HepG2 (cell line): Measurements from ENCODE around the gene C2orf49. TPM values are rescaled to one million over a fixed set of nuclear protein-coding genes. Genes with fewer than 3 reads are reported as not detected.

Experiments
- BHLHE40 ChIP-seq: IDR thresholded peaks from 2 replicates; pipeline ENCODE4 v1.6.1; 2011; ENCODE audit warnings: low read length, improper control_type of control experiment
- KLF11 ChIP-seq: IDR thresholded peaks from 2 replicates; pipeline ENCODE4 v1.6.1; 2016; ENCODE audit warnings: missing compliant biosample characterization
- NFRKB ChIP-seq: fragments of 450-650 bp; IDR thresholded peaks from 2 replicates; pipeline ENCODE4 v1.6.1; 2017
- SIN3B ChIP-seq: fragments of 150-350 bp; IDR thresholded peaks from 2 replicates; pipeline ENCODE4 v1.6.1; 2014; ENCODE audit warnings: low read length
- SMARCE1 ChIP-seq: fragments of 450-650 bp; IDR thresholded peaks from 2 replicates; pipeline ENCODE4 v1.6.1; 2017; ENCODE audit warnings: borderline replicate concordance
- TEAD2 ChIP-seq: sonication (generic); formaldehyde crosslinking; IDR thresholded peaks from 2 replicates; pipeline ENCODE4 v1.9.0; 2021; ENCODE audit warnings: missing genetic modification reagents
- TOE1 ChIP-seq: sonication (generic); formaldehyde crosslinking; IDR thresholded peaks from 2 replicates; pipeline ENCODE4 v1.4.0; 2020; ENCODE audit warnings: mild to moderate bottlenecking, missing genetic modification reagents
- TOPORS ChIP-seq: sonication (generic); formaldehyde crosslinking; IDR thresholded peaks from 2 replicates; pipeline ENCODE4 v1.8.0; 2023; ENCODE audit warnings: mild to moderate bottlenecking, missing genetic modification reagents
- ZFP41 ChIP-seq: sonication (generic); formaldehyde crosslinking; IDR thresholded peaks from 2 replicates; pipeline ENCODE4 v1.4.0; 2020; ENCODE audit warnings: mild to moderate bottlenecking, missing genetic modification reagents, borderline replicate concordance
- ZNF180 ChIP-seq: sonication (generic); formaldehyde crosslinking; IDR thresholded peaks from 2 replicates; pipeline ENCODE4 v1.4.0; 2020; ENCODE audit warnings: low read depth, missing genetic modification reagents, borderline replicate concordance
- ZNF260 ChIP-seq: sonication (generic); formaldehyde crosslinking; IDR thresholded peaks from 2 replicates; pipeline ENCODE4 v1.4.0; 2020; ENCODE audit warnings: missing genetic modification reagents, low read depth, mild to moderate bottlenecking, borderline replicate concordance
- ZNF343 ChIP-seq: sonication (generic); formaldehyde crosslinking; IDR thresholded peaks from 2 replicates; pipeline ENCODE4 v1.4.0; 2020; ENCODE audit warnings: mild to moderate bottlenecking, missing genetic modification reagents
- ZNF598 ChIP-seq: sonication (generic); formaldehyde crosslinking; IDR thresholded peaks from 2 replicates; pipeline ENCODE4 v1.5.1; 2020; ENCODE audit warnings: mild to moderate bottlenecking, missing genetic modification reagents, borderline replicate concordance
- ZNF678 ChIP-seq: sonication (generic); formaldehyde crosslinking; IDR thresholded peaks from 2 replicates; pipeline ENCODE4 v1.4.0; 2020; ENCODE audit warnings: mild to moderate bottlenecking, missing genetic modification reagents
- ZSCAN31 ChIP-seq: sonication (generic); formaldehyde crosslinking; IDR thresholded peaks from 2 replicates; pipeline ENCODE4 v1.5.0; 2020; ENCODE audit warnings: low read depth, mild to moderate bottlenecking, missing genetic modification reagents
- polyA plus RNA-seq, 8 experiments: library from polyadenylated mRNA; depleted of rRNA in 3 of 8; stranded (reverse) in 7 of 8; unstranded in 1 of 8; fragments of >200 nt; fragmentation: Illumina TruSeq in 4 of 8; extraction: Trizol in 4 of 8; gene quantifications; 2 replicates each; pipeline versions ENCODE4 v1.2.1 to v1.2.3, GENCODE V29; 2011 to 2016; ENCODE audit warnings: low read depth in 4 of 8, missing spikeins in 1 of 8, mixed read lengths in 1 of 8; ENCODE audit not compliant: insufficient read depth in 1 of 8
- total RNA-seq, 5 experiments: library from RNA; depleted of rRNA; stranded (reverse); fragments of >200 nt; fragmentation: Illumina TruSeq; extraction: Trizol; gene quantifications; 2 replicates each; pipeline ENCODE4 v1.2.3, GENCODE V29; 2016; ENCODE audit warnings: low read depth in 1 of 5
- TF ChIP-seq, protein P1 (sequence below): sonication (generic); formaldehyde crosslinking; IDR thresholded peaks from 2 replicates; pipeline ENCODE4 v1.4.0; 2020; ENCODE audit warnings: missing genetic modification reagents, borderline replicate concordance
- TF ChIP-seq, protein P2 (sequence below): IDR thresholded peaks from 2 replicates; pipeline ENCODE4 v1.6.1; 2012; ENCODE audit warnings: inconsistent platforms
- TF ChIP-seq, protein P3 (sequence below): sonication (generic); formaldehyde crosslinking; IDR thresholded peaks from 2 replicates; pipeline ENCODE4 v1.4.0; 2020; ENCODE audit warnings: missing genetic modification reagents
- TF ChIP-seq, protein P4 (sequence below): sonication (generic); formaldehyde crosslinking; IDR thresholded peaks from one replicate; pipeline ENCODE4 v1.5.1; 2020; ENCODE audit warnings: mild to moderate bottlenecking, missing genetic modification reagents; ENCODE audit errors: not compliant biosample characterization

Gene C2orf49
- total and polyA plus RNA-seq, 2 of the 13 experiments (the other 11 are each of a cell fraction or from before 2014, with no cell fraction given), result 24.7 to 28.8 TPM

DNA sequence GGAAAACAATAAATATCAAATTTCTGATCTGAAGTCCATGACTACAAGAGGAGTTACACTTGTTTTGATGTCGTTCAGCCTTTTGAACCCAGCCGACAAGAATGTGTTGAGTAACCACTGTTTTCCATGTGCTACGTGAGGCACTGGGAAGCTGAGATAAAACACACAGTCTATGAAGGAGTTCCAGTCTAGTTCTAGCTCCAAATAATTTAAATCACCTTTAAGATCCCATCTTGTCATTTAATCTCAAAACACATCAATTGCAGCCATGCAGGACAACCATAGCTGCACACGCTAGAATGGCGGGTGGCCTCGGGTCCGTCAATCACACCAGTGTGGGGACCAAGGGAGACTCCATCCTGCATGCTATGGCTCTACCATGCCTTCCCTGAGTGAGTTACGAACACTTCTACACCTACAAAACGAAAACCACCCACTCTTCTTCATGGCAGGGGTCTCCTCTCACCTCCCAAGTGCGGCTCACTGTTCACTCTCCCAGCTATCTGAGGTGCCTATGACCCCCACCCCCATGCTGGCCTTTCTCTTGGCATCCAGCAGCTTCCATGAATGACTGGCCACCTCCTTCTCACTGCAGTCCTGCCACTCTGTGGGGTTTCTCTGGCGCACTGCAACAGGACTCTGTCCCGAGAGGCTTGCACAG is 57.7 kb downstream of the C2orf49 start (continued):
- TF ChIP-seq, protein P1, sequence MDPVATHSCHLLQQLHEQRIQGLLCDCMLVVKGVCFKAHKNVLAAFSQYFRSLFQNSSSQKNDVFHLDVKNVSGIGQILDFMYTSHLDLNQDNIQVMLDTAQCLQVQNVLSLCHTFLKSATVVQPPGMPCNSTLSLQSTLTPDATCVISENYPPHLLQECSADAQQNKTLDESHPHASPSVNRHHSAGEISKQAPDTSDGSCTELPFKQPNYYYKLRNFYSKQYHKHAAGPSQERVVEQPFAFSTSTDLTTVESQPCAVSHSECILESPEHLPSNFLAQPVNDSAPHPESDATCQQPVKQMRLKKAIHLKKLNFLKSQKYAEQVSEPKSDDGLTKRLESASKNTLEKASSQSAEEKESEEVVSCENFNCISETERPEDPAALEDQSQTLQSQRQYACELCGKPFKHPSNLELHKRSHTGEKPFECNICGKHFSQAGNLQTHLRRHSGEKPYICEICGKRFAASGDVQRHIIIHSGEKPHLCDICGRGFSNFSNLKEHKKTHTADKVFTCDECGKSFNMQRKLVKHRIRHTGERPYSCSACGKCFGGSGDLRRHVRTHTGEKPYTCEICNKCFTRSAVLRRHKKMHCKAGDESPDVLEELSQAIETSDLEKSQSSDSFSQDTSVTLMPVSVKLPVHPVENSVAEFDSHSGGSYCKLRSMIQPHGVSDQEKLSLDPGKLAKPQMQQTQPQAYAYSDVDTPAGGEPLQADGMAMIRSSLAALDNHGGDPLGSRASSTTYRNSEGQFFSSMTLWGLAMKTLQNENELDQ (CRISPR knock-in tag), result no peak
- TF ChIP-seq ZNF678 (CRISPR knock-in tag) (no peak), BHLHE40 (no peak), ZFP41 (CRISPR knock-in tag) (no peak), ZSCAN31 (CRISPR knock-in tag) (no peak), TOPORS (CRISPR knock-in tag) (0 out of 2 replicates have a peak, but pooled peaks have one; percentile 19), ZNF260 (CRISPR knock-in tag) (no peak), TOE1 (CRISPR knock-in tag) (no peak), NFRKB (no peak), ZNF343 (CRISPR knock-in tag) (no peak), ZNF180 (CRISPR knock-in tag) (no peak), ZNF598 (CRISPR knock-in tag) (no peak), KLF11 (no peak), TEAD2 (CRISPR knock-in tag) (no peak), SMARCE1 (no peak), SIN3B (no peak)
- TF ChIP-seq, protein P2, sequence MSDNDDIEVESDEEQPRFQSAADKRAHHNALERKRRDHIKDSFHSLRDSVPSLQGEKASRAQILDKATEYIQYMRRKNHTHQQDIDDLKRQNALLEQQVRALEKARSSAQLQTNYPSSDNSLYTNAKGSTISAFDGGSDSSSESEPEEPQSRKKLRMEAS, result peak; percentile 88
- TF ChIP-seq, protein P3, sequence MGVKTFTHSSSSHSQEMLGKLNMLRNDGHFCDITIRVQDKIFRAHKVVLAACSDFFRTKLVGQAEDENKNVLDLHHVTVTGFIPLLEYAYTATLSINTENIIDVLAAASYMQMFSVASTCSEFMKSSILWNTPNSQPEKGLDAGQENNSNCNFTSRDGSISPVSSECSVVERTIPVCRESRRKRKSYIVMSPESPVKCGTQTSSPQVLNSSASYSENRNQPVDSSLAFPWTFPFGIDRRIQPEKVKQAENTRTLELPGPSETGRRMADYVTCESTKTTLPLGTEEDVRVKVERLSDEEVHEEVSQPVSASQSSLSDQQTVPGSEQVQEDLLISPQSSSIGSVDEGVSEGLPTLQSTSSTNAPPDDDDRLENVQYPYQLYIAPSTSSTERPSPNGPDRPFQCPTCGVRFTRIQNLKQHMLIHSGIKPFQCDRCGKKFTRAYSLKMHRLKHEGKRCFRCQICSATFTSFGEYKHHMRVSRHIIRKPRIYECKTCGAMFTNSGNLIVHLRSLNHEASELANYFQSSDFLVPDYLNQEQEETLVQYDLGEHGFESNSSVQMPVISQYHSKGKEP (CRISPR knock-in tag), result no peak
- TF ChIP-seq, protein P4, sequence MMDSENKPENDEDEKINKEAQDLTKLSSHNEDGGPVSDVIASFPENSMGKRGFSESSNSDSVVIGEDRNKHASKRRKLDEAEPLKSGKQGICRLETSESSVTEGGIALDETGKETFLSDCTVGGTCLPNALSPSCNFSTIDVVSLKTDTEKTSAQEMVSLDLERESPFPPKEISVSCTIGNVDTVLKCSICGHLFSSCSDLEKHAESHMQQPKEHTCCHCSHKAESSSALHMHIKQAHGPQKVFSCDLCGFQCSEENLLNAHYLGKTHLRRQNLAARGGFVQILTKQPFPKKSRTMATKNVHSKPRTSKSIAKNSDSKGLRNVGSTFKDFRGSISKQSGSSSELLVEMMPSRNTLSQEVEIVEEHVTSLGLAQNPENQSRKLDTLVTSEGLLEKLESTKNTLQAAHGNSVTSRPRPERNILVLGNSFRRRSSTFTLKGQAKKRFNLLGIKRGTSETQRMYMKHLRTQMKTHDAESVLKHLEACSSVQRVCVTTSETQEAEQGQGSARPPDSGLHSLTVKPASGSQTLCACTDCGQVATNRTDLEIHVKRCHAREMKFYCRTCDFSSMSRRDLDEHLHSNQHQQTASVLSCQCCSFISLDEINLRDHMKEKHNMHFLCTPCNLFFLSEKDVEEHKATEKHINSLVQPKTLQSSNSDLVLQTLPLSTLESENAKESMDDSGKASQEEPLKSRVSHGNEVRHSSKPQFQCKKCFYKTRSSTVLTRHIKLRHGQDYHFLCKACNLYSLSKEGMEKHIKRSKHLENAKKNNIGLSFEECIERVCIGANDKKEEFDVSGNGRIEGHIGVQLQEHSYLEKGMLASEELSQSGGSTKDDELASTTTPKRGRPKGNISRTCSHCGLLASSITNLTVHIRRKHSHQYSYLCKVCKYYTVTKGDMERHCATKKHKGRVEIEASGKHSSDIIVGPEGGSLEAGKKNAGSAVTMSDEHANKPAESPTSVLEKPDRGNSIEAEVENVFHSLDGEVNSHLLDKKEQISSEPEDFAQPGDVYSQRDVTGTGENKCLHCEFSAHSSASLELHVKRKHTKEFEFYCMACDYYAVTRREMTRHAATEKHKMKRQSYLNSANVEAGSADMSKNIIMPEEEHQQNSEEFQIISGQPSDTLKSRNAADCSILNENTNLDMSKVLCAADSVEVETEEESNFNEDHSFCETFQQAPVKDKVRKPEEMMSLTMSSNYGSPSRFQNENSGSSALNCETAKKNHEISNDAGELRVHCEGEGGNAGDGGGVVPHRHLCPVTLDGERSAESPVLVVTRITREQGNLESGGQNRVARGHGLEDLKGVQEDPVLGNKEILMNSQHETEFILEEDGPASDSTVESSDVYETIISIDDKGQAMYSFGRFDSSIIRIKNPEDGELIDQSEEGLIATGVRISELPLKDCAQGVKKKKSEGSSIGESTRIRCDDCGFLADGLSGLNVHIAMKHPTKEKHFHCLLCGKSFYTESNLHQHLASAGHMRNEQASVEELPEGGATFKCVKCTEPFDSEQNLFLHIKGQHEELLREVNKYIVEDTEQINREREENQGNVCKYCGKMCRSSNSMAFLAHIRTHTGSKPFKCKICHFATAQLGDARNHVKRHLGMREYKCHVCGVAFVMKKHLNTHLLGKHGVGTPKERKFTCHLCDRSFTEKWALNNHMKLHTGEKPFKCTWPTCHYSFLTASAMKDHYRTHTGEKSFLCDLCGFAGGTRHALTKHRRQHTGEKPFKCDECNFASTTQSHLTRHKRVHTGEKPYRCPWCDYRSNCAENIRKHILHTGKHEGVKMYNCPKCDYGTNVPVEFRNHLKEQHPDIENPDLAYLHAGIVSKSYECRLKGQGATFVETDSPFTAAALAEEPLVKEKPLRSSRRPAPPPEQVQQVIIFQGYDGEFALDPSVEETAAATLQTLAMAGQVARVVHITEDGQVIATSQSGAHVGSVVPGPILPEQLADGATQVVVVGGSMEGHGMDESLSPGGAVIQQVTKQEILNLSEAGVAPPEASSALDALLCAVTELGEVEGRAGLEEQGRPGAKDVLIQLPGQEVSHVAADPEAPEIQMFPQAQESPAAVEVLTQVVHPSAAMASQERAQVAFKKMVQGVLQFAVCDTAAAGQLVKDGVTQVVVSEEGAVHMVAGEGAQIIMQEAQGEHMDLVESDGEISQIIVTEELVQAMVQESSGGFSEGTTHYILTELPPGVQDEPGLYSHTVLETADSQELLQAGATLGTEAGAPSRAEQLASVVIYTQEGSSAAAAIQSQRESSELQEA (CRISPR knock-in tag), result no peak
